LNCaP clone FGC (cell line): ENCODE measurements around the gene GPT2.

Source experiments
- DNase-seq: peaks from one replicate; pipeline ENCODE4 v3.0.0-alpha.2; 2011; ENCODE audit warnings: low read depth
- H3K4me3 ChIP-seq: 2 replicates; pipeline ENCODE4 v1.5.1; 2011; ENCODE audit warnings: mild to moderate bottlenecking, low read depth, low read length, control low read depth
- TF ChIP-seq, protein P1 (sequence below): IDR thresholded peaks from 2 replicates; pipeline ENCODE4 v1.5.1; 2012; ENCODE audit warnings: mild to moderate bottlenecking; ENCODE audit not compliant: control insufficient read depth, insufficient read depth; ENCODE audit errors: extremely low read depth

GPT2 gene

DNA sequence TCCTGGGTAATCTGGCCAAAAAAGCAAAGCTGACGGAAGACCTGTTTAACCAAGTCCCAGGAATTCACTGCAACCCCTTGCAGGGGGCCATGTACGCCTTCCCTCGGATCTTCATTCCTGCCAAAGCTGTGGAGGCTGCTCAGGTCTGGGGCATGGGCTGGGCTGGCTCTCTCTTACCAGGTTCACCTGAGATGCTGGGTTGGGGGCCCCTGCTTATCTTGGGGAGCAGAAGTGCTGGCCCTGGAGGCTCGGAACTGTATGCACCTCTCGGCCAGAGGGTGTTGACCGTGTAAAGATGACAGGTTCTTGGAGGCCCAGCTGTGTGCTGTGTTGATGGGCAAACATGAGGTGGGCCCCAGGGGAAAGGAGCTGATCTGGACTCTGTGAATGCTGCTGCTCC, 40.2 kb downstream of the GPT2 start:
- H3K4me3 ChIP-seq, result no peak overlapping the region
- no peak for DNase-seq
- TF ChIP-seq, protein P1, sequence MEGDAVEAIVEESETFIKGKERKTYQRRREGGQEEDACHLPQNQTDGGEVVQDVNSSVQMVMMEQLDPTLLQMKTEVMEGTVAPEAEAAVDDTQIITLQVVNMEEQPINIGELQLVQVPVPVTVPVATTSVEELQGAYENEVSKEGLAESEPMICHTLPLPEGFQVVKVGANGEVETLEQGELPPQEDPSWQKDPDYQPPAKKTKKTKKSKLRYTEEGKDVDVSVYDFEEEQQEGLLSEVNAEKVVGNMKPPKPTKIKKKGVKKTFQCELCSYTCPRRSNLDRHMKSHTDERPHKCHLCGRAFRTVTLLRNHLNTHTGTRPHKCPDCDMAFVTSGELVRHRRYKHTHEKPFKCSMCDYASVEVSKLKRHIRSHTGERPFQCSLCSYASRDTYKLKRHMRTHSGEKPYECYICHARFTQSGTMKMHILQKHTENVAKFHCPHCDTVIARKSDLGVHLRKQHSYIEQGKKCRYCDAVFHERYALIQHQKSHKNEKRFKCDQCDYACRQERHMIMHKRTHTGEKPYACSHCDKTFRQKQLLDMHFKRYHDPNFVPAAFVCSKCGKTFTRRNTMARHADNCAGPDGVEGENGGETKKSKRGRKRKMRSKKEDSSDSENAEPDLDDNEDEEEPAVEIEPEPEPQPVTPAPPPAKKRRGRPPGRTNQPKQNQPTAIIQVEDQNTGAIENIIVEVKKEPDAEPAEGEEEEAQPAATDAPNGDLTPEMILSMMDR, result no peak

DNA sequence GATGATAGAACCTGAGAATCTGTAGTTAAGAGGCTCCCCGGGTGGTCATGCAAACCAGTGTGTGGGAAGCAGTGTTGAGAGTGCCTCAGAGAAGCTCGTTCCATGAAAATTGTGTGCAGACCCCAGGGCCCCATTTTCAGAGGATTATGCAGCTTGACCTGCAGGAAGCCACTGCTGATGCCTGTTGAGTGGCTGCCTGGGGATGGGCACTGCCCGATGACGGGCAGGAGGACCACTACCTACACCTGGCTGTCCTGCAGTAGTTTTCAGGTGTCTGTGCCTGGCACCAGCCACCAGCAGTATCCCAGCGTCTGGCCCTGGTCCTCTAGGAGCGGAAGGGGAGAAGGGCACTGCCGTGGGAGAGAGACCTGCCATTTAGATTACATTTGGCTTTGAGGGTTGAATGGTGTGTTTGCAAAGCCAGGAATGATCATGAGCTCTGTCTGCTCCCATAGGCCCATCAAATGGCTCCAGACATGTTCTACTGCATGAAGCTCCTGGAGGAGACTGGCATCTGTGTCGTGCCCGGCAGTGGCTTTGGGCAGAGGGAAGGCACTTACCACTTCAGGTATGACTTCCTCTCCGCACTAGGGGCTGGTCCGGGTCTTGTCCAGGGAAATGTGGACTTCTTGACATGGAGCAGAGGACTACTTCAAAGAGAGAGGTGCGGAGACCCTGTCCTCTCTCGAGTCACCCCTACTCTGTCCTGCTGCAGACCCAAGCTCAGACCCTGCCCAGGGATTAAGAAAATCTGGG, 42.5 kb downstream of the GPT2 start:
- no peak for DNase-seq
- TF ChIP-seq, protein P1, result no peak
- H3K4me3 ChIP-seq, result no peak overlapping the region

DNA sequence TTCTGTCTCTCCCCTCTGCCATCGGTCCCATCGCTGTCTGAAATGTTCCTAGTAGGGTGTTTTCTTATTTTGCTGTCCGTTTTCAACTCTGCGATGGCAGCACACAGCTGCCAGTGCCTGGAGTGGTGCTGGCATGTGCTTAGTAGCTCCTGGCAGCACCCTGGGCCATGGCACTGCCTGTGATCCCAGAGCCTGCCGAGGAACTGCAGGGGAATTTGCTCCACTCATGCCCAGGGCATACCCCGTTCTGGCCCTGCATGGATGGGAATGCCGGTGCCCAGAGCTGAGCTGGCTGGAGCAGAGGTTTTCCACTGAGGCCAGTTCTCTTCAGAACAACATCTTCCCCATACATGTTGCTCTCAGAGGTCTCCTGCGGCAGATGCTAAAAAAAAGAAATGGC, 43.1 kb downstream of the GPT2 start:
- DNase-seq, result no peak
- TF ChIP-seq, protein P1, result no peak
- H3K4me3 ChIP-seq, result no peak overlapping the region

DNA sequence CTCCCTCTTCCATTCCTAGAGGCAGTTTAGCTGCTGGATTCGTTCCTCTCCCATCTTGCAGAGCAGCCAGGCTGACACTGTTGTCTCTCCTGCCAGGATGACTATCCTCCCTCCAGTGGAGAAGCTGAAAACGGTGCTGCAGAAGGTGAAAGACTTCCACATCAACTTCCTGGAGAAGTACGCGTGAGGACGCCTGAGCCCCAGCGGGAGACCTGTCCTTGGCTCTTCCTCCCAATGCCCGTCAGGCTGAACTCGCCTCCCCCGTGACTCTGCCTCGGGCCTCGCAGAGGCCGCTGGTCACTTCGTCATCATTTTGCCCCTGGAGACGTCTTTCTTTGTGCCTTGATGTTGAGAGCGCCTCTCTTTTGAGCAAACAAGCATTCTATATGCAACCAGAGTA, 44.6 kb downstream of the GPT2 start:
- no peak for DNase-seq
- TF ChIP-seq, protein P1, result no peak
- no peak overlapping the region for H3K4me3 ChIP-seq

DNA sequence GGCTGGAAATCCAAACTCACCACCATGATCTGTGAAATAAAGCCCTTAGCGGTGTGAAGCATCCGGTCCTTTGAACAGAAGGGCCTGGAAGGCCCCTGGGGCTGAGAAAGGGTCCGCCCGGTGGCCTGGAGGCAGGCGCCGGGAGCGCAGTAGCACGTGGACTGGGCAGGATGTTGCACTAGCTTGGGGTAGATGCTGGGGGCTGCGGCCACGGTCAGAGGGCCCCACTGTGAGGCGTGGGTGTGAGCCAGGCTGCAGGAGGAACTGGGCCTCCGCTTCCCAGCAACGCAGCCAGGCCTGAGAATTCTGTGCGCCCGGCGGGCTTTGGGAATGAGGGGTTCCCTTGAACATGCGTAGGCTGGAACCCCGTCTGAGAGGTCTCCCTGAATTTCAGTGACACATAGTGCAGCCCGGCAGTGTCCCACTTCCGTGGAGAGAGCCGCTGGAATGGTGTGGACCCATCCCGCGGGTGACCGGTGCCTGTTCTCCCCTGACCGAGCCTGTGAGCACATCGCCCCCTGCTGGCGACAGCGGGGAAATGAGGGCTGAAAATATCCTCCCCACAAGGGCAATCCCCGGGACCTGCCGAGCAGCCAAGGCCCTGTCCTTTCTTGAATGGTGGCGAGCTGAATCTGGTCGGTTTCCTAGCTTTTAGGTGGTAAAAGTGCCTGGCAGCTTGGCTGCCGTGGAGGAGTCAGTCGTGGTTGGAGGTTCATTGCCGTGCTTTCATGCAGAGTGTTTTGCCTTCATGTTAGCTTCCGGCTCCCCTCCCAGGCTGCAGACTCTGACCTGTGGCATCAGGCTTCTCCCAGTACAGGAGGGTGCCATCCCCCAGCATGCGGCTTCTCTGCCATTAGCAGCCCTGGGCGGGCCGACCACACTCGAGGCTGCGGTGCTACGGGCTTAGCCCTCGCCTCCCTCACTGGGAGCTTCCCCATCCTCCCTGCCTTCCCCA, 45.5 kb downstream of the GPT2 start:
- DNase-seq, result no peak

DNA sequence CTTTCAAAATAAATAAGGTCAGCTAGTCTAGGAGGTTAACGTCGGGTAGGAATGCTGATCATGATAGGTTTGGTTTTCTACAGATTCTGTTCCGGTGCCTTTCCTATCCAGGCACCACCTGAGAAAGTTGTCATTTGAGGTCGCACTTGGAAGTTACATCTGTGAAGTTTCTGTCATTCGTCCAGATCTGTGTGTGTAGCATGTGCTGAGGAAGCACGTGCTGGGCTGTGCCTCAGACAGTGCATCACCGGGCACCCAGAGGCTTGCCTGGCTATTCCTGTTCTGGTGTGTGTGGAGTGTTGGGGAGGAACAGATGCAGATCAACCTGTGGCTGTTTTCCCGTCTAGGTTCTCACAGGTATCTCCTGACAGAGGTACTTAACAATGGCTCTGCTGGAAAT, 46.7 kb downstream of the GPT2 start:
- peak; percentile 81 for DNase-seq
- no peak overlapping the region for H3K4me3 ChIP-seq
- TF ChIP-seq, protein P1, result no peak

More for the DNA sequence above, 45.5 kb downstream of the GPT2 start:
- H3K4me3 ChIP-seq, result no peak overlapping the region
- TF ChIP-seq, protein P1, result peak; percentile 97

DNA sequence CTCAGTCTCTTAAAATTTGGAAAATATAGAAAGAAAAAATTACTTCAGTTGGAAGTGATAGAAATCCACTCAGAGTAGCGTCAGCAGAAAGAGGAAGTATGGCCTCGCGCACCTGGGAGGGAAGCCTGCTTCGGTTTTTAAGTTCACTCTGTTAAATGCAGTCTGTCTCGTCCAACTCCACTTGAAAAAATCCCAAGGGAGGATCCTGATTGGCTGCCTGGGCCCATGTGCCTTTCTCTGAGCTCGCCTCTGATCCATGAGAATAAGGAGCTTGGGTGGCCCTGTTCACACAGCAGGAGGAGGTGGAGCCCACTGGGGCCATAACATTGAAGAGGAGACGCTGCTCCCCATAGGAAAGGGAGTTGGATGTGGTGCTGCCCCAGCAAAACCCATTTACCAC, 48.6 kb downstream of the GPT2 start:
- no peak for DNase-seq

More for the DNA sequence above, 48.6 kb downstream of the GPT2 start:
- TF ChIP-seq, protein P1, result no peak
- no peak overlapping the region for H3K4me3 ChIP-seq
